HepG2 (cell line): ENCODE measurements around the gene ANAPC5. TPM values are rescaled to one million over a fixed set of nuclear protein-coding genes. Genes with fewer than 3 reads are reported as not detected.
A peak's percentile ranks its signal among the peaks of the same experiment; 100 is the strongest.

Experiments used
- ATF4 ChIP-seq, 2 experiments: fragments of 450-650 bp in 1 of 2; sonication (generic) in 1 of 2; formaldehyde crosslinking; IDR thresholded peaks; 2 replicates each; pipeline versions ENCODE4 v1.5.0 to v1.8.0; 2020 to 2022; ENCODE audit warnings: mild to moderate bottlenecking in 1 of 2, missing genetic modification reagents in 1 of 2
- ATF7-NPFF ChIP-seq: sonication (generic); formaldehyde crosslinking; IDR thresholded peaks from 2 replicates; pipeline ENCODE4 v1.8.1; 2023; ENCODE audit warnings: mild to moderate bottlenecking, low read depth, missing genetic modification reagents, moderate library complexity
- CREM ChIP-seq, 2 experiments: sonication (generic) in 1 of 2; formaldehyde crosslinking in 1 of 2; IDR thresholded peaks; 2 replicates each; pipeline versions ENCODE4 v1.4.0 to v1.6.1; 2016 to 2020; ENCODE audit warnings: antibody characterized with exemption in 1 of 2, mild to moderate bottlenecking in 1 of 2, missing genetic modification reagents in 1 of 2
- ELK4 ChIP-seq: sonication (generic); formaldehyde crosslinking; IDR thresholded peaks from 2 replicates; pipeline ENCODE4 v1.9.0; 2021; ENCODE audit warnings: missing genetic modification reagents, borderline replicate concordance
- HIC2 ChIP-seq: sonication (generic); formaldehyde crosslinking; IDR thresholded peaks from 2 replicates; pipeline ENCODE4 v1.9.0; 2022; ENCODE audit warnings: low read depth, missing genetic modification reagents
- JUN ChIP-seq: sonication (generic); formaldehyde crosslinking; IDR thresholded peaks from 2 replicates; pipeline ENCODE4 v1.4.0; 2020; ENCODE audit warnings: mild to moderate bottlenecking, missing genetic modification reagents
- KLF13 ChIP-seq: sonication (generic); formaldehyde crosslinking; IDR thresholded peaks from 2 replicates; pipeline ENCODE4 v1.4.0; 2020; ENCODE audit warnings: mild to moderate bottlenecking, missing genetic modification reagents
- LRRFIP1 ChIP-seq: sonication (generic); formaldehyde crosslinking; conservative IDR thresholded peaks from 2 replicates; pipeline ENCODE4 v1.4.0; 2020; ENCODE audit warnings: missing genetic modification reagents
- PAX8 ChIP-seq: sonication (generic); formaldehyde crosslinking; IDR thresholded peaks from 2 replicates; pipeline ENCODE4 v1.8.0; 2022; ENCODE audit warnings: mild to moderate bottlenecking, missing genetic modification reagents, borderline replicate concordance
- PLSCR1 ChIP-seq: sonication (generic); formaldehyde crosslinking; IDR thresholded peaks from 2 replicates; pipeline ENCODE4 v1.5.0; 2020; ENCODE audit warnings: missing genetic modification reagents, mild to moderate bottlenecking, borderline replicate concordance
- SIX4 ChIP-seq: sonication (generic); formaldehyde crosslinking; IDR thresholded peaks from 2 replicates; pipeline ENCODE4 v1.4.0; 2020; ENCODE audit warnings: missing genetic modification reagents
- SP140L ChIP-seq: sonication (generic); formaldehyde crosslinking; IDR thresholded peaks from 2 replicates; pipeline ENCODE4 v1.4.0; 2020; ENCODE audit warnings: missing genetic modification reagents, borderline replicate concordance
- ZFP82 ChIP-seq: sonication (generic); formaldehyde crosslinking; IDR thresholded peaks from 2 replicates; pipeline ENCODE4 v1.5.1; 2020; ENCODE audit warnings: mild to moderate bottlenecking, missing genetic modification reagents, borderline replicate concordance
- ZNF205 ChIP-seq: IDR thresholded peaks from 2 replicates; pipeline ENCODE4 v1.6.1; 2018; ENCODE audit warnings: missing biosample characterization, missing genetic modification reagents
- ZNF235 ChIP-seq: sonication (generic); formaldehyde crosslinking; IDR thresholded peaks from 2 replicates; pipeline ENCODE4 v1.8.1; 2023; ENCODE audit warnings: mild to moderate bottlenecking, missing genetic modification reagents, borderline replicate concordance
- ZNF354B ChIP-seq: sonication (generic); formaldehyde crosslinking; IDR thresholded peaks from 2 replicates; pipeline ENCODE4 v1.8.0; 2022; ENCODE audit warnings: mild to moderate bottlenecking, missing genetic modification reagents
- ZNF549 ChIP-seq: sonication (generic); formaldehyde crosslinking; IDR thresholded peaks from 2 replicates; pipeline ENCODE4 v1.5.0; 2020; ENCODE audit warnings: missing genetic modification reagents
- ZNF737 ChIP-seq: sonication (generic); formaldehyde crosslinking; IDR thresholded peaks from 2 replicates; pipeline ENCODE4 v1.5.0; 2020; ENCODE audit warnings: missing genetic modification reagents, mild to moderate bottlenecking, borderline replicate concordance
- polyA plus RNA-seq, 8 experiments: library from polyadenylated mRNA; depleted of rRNA in 3 of 8; stranded (reverse) in 7 of 8; unstranded in 1 of 8; fragments of >200 nt; fragmentation: Illumina TruSeq in 4 of 8; extraction: Trizol in 4 of 8; gene quantifications; 2 replicates each; pipeline versions ENCODE4 v1.2.1 to v1.2.3, GENCODE V29; 2011 to 2016; ENCODE audit warnings: low read depth in 4 of 8, missing spikeins in 1 of 8, mixed read lengths in 1 of 8; ENCODE audit not compliant: insufficient read depth in 1 of 8
- total RNA-seq, 5 experiments: library from RNA; depleted of rRNA; stranded (reverse); fragments of >200 nt; fragmentation: Illumina TruSeq; extraction: Trizol; gene quantifications; 2 replicates each; pipeline ENCODE4 v1.2.3, GENCODE V29; 2016; ENCODE audit warnings: low read depth in 1 of 5

The ANAPC5 gene
- total and polyA plus RNA-seq, 2 of the 13 experiments (the other 11 are each of a cell fraction or from before 2014, with no cell fraction given): 146 to 161 TPM

GRCh38 chr12:121376754-121377697 is 24.8 kb upstream of the ANAPC5 start (continued):
- TF ChIP-seq ELK4: no peak
- TF ChIP-seq KLF13 (CRISPR knock-in tag): no peak
- TF ChIP-seq PAX8 (CRISPR knock-in tag): no peak
- TF ChIP-seq ZNF205 (CRISPR knock-in tag): no peak
- TF ChIP-seq ZFP82 (CRISPR knock-in tag): no peak
- TF ChIP-seq ATF7-NPFF: no peak
- TF ChIP-seq SIX4: no peak
- TF ChIP-seq ZNF737 (CRISPR knock-in tag): no peak
- no peak for TF ChIP-seq ZNF354B
- TF ChIP-seq ZNF235 (CRISPR knock-in tag): 0 out of 2 replicates have a peak, but pooled peaks have one; percentile 26
- no peak for TF ChIP-seq HIC2 (CRISPR knock-in tag)
- no peak for TF ChIP-seq JUN
- TF ChIP-seq SP140L (CRISPR knock-in tag): no peak
- TF ChIP-seq PLSCR1 (CRISPR knock-in tag): no peak
- TF ChIP-seq LRRFIP1 (CRISPR knock-in tag): no peak
- TF ChIP-seq ATF4 (CRISPR knock-in tag; IDR thresholded peaks at IDR 0.05): no peak
- TF ChIP-seq CREM (IDR thresholded peaks at IDR 0.05): 0 out of 2 replicates have a peak, but pooled peaks have one; percentile 3
- no peak for TF ChIP-seq CREM (CRISPR knock-in tag; IDR thresholded peaks at IDR 0.05)
- no peak for TF ChIP-seq ZNF549 (CRISPR knock-in tag)
